Stomach (tissue), 9 donors: ENCODE measurements around the gene DLG2. TPM values are rescaled to one million over a fixed set of nuclear protein-coding genes. Genes with fewer than 3 reads are reported as not detected.

Experiments
- DNase-seq, 2 donors: peaks; one replicate each; pipeline versions ENCODE4 v3.0.0 to v3.0.0-alpha.2; 2013 to 2019
- H3K27ac ChIP-seq, 5 donors: fragments of 200-600 bp in 4 of 5; sonication (generic) in 4 of 5; one replicate each; pipeline ENCODE4 v1.5.1; 2013 to 2019; ENCODE audit warnings: mild to moderate bottlenecking in 1 of 5, moderate library complexity in 1 of 5
- H3K27me3 ChIP-seq, 3 donors: fragments of 200-600 bp; sonication (generic); one replicate each; pipeline ENCODE4 v1.5.1; 2017 to 2019; ENCODE audit warnings: mixed run types in 1 of 3
- H3K36me3 ChIP-seq, 4 donors: fragments of 200-600 bp; sonication (generic); 1 replicate in 3 of 4; 2 replicates in 1 of 4; pipeline ENCODE4 v1.5.1; 2016 to 2019
- H3K4me1 ChIP-seq, 4 donors: fragments of 200-600 bp; sonication (generic); one replicate each; pipeline ENCODE4 v1.5.1; 2016 to 2019
- H3K4me3 ChIP-seq, 4 donors: fragments of 200-600 bp; sonication (generic) in 3 of 4; one replicate each; pipeline ENCODE4 v1.5.1; 2016 to 2019; ENCODE audit warnings: mild to moderate bottlenecking in 1 of 4
- H3K9me3 ChIP-seq, 4 donors: fragments of 200-600 bp; sonication (generic); one replicate each; pipeline ENCODE4 v1.5.1; 2016 to 2019
- EP300 ChIP-seq: sonication (generic); formaldehyde crosslinking; IDR thresholded peaks from one replicate; pipeline ENCODE4 v1.6.1; 2017; ENCODE audit warnings: antibody characterized with exemption
- POLR2A ChIP-seq, 4 donors: fragments of 450-650 bp; IDR thresholded peaks; one replicate each; pipeline ENCODE4 v1.6.1; 2016; ENCODE audit warnings: antibody characterized with exemption in 4 of 4, control low read depth in 2 of 4, mild to moderate bottlenecking in 1 of 4, moderate library complexity in 1 of 4
- POLR2AphosphoS5 ChIP-seq, 3 donors: sonication (generic); formaldehyde crosslinking; IDR thresholded peaks; one replicate each; pipeline ENCODE4 v1.6.1; 2016; ENCODE audit warnings: antibody characterized with exemption in 3 of 3
- WGBS, 5 donors: extraction: QIAGEN DNeasy Blood & Tissue Kit in 3 of 5; methylation state at CpG; one replicate each; pipeline versions ENCODE4 v1.1.5 to v1.1.7; 2013 to 2018; 5-methylcytosine and 5-hydroxymethylcytosine counted together
- intact Hi-C: fragments of 100-400 bp; cut with DNase I; formaldehyde crosslinking; loops from one replicate; pipeline ENCODE4 v1.15.1; 2023; ENCODE audit warnings: low total_unique reads
- polyA plus RNA-seq, 3 donors: library from polyadenylated mRNA; stranded (reverse); fragments of 200-250 nt; gene quantifications; one replicate each; pipeline ENCODE4 v1.2.3, GENCODE V29; 2013
- total RNA-seq, 5 donors: library from RNA; depleted of rRNA; stranded (reverse); fragments of >200 nt; gene quantifications; one replicate each; pipeline versions ENCODE4 v1.1.0 to v1.2.3, GENCODE V29; 2014 to 2016
- TF ChIP-seq, protein P1 (sequence below), 7 experiments: fragments of 450-650 bp in 4 of 7; fragments of 200-600 bp in 3 of 7; sonication (generic) in 3 of 7; IDR thresholded peaks; one replicate each; pipeline ENCODE4 v1.5.1; 2016 to 2019; ENCODE audit warnings: antibody characterized with exemption in 7 of 7, control low read depth in 2 of 7, mild to moderate bottlenecking in 1 of 7
- donor health status: healthy with polysubstance abuse.
- donor health status: Bipolar disorder and iron deficiency.
- donor health status: healthy.

The DLG2 gene
- total and polyA plus RNA-seq, 8 donors = 1.3 to 19.1 (median 3.5) TPM

DNA sequence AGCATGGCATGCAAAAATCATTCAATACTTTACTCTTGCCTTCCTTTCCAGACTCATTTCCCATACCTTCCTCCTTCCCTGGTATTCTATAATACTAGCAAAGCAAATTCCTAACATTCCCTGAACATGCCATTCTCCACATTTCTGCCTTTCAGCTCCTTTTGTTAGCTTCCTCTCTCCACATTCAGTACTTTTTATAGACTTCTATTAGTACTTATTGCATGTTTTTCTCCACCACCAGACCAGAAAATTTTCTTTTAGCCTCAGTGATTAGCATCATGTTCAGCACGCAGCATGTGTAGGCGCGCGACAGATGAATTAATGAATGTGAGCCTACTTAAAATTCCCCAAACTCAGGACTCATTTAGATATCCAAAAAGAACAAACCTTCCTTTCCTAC is 935.3 kb downstream of the DLG2 start:
- no peak overlapping the region for H3K4me3 ChIP-seq
- no peak for TF ChIP-seq POLR2AphosphoS5 (IDR thresholded peaks at IDR 0.05)
- no peak for TF ChIP-seq POLR2A (IDR thresholded peaks at IDR 0.05)
- TF ChIP-seq, protein P1, sequence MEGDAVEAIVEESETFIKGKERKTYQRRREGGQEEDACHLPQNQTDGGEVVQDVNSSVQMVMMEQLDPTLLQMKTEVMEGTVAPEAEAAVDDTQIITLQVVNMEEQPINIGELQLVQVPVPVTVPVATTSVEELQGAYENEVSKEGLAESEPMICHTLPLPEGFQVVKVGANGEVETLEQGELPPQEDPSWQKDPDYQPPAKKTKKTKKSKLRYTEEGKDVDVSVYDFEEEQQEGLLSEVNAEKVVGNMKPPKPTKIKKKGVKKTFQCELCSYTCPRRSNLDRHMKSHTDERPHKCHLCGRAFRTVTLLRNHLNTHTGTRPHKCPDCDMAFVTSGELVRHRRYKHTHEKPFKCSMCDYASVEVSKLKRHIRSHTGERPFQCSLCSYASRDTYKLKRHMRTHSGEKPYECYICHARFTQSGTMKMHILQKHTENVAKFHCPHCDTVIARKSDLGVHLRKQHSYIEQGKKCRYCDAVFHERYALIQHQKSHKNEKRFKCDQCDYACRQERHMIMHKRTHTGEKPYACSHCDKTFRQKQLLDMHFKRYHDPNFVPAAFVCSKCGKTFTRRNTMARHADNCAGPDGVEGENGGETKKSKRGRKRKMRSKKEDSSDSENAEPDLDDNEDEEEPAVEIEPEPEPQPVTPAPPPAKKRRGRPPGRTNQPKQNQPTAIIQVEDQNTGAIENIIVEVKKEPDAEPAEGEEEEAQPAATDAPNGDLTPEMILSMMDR (IDR thresholded peaks at IDR 0.05) = no peak
- no peak for TF ChIP-seq EP300
- DNase-seq = no peak
- no peaks in the 10 kb centered on the region for H3K36me3 ChIP-seq
- WGBS, 5 donors = 77 to 87% (median 85%) methylated on average over 4 of the region's 4 CpGs
- no peaks in the 10 kb centered on the region for H3K4me1 ChIP-seq
- intact Hi-C loops = no loop called here
- no peaks in the 10 kb centered on the region for H3K9me3 ChIP-seq
- H3K27me3 ChIP-seq = no peaks in the 10 kb centered on the region
- H3K27ac ChIP-seq = no peak overlapping the region

- Histone ChIP-seq H3K4me3 (no peak overlapping the region), H3K27me3 (no peaks in the 10 kb centered on the region), H3K36me3 (no peaks in the 10 kb centered on the region), H3K9me3 (no peaks in the 10 kb centered on the region), H3K27ac (no peak overlapping the region), H3K4me1 (no peaks in the 10 kb centered on the region)
- intact Hi-C loops = no loop called here
- TF ChIP-seq, protein P1 (IDR thresholded peaks at IDR 0.05) = no peak
- TF ChIP-seq POLR2AphosphoS5 (IDR thresholded peaks at IDR 0.05) = no peak
- no peak for TF ChIP-seq EP300
- TF ChIP-seq POLR2A (IDR thresholded peaks at IDR 0.05) = no peak
- DNase-seq = no peak
Observed at GRCh38 chr11:84687433-84687832, 939.7 kb downstream of the DLG2 start.

DNA sequence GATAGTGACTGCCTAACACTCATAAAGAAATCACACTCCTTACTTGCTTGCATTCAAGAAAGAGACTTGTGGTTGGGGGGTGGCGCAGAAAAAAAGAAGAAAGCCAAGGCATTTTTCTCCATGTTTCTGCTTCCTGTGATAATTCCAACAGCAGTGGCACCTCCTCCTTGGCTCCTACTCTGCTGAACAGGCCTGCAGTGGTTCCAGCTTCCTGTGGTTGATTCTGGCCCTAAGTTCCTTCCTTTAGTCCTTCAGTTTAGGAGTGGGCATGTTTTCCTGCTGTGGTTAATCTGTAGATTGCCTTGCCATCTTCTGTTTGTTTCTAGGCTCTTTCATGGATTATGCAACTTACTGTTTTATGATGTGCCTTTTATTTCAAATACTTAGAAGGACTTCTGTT is 940.4 kb downstream of the DLG2 start:
- H3K4me1 ChIP-seq = no peaks in the 10 kb centered on the region
- H3K27me3 ChIP-seq = no peaks in the 10 kb centered on the region
- no peak for DNase-seq
- H3K27ac ChIP-seq = no peak overlapping the region
- H3K4me3 ChIP-seq = no peak overlapping the region
- TF ChIP-seq, protein P1 (IDR thresholded peaks at IDR 0.05) = no peak
- TF ChIP-seq EP300 (no peak), POLR2A (IDR thresholded peaks at IDR 0.05) (no peak), POLR2AphosphoS5 (IDR thresholded peaks at IDR 0.05) (no peak)
- WGBS, 5 donors = 67 to 91% (median 82%) methylated on average over 1 of the region's 1 CpG
- no peaks in the 10 kb centered on the region for H3K36me3 ChIP-seq
- intact Hi-C loops = no loop called here
- H3K9me3 ChIP-seq = no peaks in the 10 kb centered on the region

DNA sequence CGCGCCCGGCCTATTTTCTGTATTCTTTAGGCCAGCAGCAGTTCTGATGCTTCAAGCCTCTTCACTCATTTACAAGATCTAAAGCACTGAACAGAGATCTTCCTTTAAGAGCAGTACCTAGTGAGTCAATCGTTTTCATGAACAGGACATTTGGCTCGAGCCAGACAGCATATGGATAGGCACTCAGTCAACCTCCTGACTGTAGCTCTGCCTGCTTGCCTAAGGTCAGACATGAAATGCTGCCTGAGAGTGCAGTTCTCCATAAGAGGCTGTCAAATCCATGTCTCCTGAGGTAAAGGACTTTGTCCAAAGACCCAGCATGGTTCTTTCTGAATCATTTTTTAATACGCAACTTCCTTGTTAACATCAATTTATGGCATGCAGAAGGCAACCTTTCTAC is 941.2 kb downstream of the DLG2 start:
- Histone ChIP-seq H3K9me3 (no peaks in the 10 kb centered on the region), H3K4me1 (no peaks in the 10 kb centered on the region), H3K4me3 (no peak overlapping the region), H3K36me3 (no peaks in the 10 kb centered on the region), H3K27ac (no peak overlapping the region), H3K27me3 (no peaks in the 10 kb centered on the region)
- no peak for TF ChIP-seq POLR2AphosphoS5 (IDR thresholded peaks at IDR 0.05)
- TF ChIP-seq POLR2A (IDR thresholded peaks at IDR 0.05) = no peak
- TF ChIP-seq, protein P1 (IDR thresholded peaks at IDR 0.05) = no peak
- no peak for TF ChIP-seq EP300
- intact Hi-C loops = no loop called here
- 83 to 93% (median 86%) methylated on average over 6 of the region's 6 CpGs for WGBS, 5 donors
- DNase-seq = no peak
